Liver (tissue), 3 donors: ENCODE results near the gene PYROXD2.

Experiments
- FOXA2 ChIP-seq: IDR thresholded peaks from 2 replicates; pipeline ENCODE4 v1.6.1; 2016; ENCODE audit warnings: antibody characterized with exemption
- JUND ChIP-seq, 2 donors: IDR thresholded peaks; 2 replicates each; pipeline ENCODE4 v1.6.1; 2016; ENCODE audit warnings: antibody characterized with exemption in 2 of 2
- YY1 ChIP-seq: IDR thresholded peaks from 2 replicates; pipeline ENCODE4 v1.6.1; 2016; ENCODE audit warnings: antibody characterized with exemption, mild to moderate bottlenecking
- TF ChIP-seq, protein P1 (sequence below): fragments of 150-350 bp; IDR thresholded peaks from 2 replicates; pipeline ENCODE4 v1.5.1; 2017; ENCODE audit warnings: improper control_type of control experiment, low read depth, low read length; ENCODE audit not compliant: missing input control
- TF ChIP-seq, protein P2 (sequence below): IDR thresholded peaks from 2 replicates; pipeline ENCODE4 v1.6.1; 2016; ENCODE audit warnings: antibody characterized with exemption, mild to moderate bottlenecking
- TF ChIP-seq, protein P3 (sequence below): IDR thresholded peaks from 2 replicates; pipeline ENCODE4 v1.6.1; 2016; ENCODE audit warnings: antibody characterized with exemption
- TF ChIP-seq, protein P4 (sequence below): IDR thresholded peaks from 2 replicates; pipeline ENCODE4 v1.6.1; 2016; ENCODE audit warnings: antibody characterized with exemption
- TF ChIP-seq, protein P5 (sequence below): IDR thresholded peaks from 2 replicates; pipeline ENCODE4 v1.6.1; 2016; ENCODE audit warnings: antibody characterized with exemption
- donor health status: healthy.
- donor health status: healthy.

DNA sequence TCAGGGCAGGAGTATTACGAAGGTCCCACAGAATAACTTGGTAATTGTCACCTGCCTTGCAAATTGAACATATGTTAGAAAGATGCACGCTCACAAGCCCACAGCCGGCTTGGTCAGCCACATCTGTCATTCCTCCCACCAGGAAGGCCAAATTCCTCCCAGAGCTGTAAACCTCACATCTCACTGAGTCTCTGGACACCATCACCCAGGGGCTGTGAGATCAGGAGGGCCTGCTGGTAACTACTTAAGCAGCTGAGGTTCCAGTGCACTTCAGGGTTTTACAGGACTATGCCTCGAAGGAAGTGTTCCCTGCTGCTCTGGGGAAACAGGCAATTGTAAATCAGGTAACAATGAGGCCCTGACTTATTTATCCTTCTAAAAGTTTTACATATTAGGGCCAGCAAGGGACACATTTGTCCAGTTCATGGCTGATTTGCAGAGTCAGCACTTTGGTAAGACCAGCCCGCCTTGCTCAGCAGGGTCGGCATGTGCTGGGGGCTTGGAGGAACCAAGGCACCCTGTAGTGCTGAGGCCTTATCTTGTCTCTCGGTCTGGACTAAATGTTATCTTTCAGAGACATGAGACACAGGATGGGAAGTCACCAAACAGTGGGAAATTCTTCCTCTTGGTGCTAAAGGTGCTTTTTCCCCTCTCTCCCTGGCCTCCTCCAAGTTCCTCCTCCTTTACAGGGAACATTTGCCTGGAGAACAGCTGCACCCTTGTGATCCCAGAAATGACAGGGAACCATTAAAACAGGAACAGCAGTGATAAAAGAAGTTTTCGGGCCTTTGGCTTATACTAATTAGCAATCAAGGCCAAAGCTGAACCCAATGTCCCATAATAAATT is 34.3 kb downstream of the PYROXD2 start:
- TF ChIP-seq, protein P1, sequence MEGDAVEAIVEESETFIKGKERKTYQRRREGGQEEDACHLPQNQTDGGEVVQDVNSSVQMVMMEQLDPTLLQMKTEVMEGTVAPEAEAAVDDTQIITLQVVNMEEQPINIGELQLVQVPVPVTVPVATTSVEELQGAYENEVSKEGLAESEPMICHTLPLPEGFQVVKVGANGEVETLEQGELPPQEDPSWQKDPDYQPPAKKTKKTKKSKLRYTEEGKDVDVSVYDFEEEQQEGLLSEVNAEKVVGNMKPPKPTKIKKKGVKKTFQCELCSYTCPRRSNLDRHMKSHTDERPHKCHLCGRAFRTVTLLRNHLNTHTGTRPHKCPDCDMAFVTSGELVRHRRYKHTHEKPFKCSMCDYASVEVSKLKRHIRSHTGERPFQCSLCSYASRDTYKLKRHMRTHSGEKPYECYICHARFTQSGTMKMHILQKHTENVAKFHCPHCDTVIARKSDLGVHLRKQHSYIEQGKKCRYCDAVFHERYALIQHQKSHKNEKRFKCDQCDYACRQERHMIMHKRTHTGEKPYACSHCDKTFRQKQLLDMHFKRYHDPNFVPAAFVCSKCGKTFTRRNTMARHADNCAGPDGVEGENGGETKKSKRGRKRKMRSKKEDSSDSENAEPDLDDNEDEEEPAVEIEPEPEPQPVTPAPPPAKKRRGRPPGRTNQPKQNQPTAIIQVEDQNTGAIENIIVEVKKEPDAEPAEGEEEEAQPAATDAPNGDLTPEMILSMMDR: no peak
- TF ChIP-seq, protein P2, sequence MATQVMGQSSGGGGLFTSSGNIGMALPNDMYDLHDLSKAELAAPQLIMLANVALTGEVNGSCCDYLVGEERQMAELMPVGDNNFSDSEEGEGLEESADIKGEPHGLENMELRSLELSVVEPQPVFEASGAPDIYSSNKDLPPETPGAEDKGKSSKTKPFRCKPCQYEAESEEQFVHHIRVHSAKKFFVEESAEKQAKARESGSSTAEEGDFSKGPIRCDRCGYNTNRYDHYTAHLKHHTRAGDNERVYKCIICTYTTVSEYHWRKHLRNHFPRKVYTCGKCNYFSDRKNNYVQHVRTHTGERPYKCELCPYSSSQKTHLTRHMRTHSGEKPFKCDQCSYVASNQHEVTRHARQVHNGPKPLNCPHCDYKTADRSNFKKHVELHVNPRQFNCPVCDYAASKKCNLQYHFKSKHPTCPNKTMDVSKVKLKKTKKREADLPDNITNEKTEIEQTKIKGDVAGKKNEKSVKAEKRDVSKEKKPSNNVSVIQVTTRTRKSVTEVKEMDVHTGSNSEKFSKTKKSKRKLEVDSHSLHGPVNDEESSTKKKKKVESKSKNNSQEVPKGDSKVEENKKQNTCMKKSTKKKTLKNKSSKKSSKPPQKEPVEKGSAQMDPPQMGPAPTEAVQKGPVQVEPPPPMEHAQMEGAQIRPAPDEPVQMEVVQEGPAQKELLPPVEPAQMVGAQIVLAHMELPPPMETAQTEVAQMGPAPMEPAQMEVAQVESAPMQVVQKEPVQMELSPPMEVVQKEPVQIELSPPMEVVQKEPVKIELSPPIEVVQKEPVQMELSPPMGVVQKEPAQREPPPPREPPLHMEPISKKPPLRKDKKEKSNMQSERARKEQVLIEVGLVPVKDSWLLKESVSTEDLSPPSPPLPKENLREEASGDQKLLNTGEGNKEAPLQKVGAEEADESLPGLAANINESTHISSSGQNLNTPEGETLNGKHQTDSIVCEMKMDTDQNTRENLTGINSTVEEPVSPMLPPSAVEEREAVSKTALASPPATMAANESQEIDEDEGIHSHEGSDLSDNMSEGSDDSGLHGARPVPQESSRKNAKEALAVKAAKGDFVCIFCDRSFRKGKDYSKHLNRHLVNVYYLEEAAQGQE: no peak
- TF ChIP-seq, protein P3, sequence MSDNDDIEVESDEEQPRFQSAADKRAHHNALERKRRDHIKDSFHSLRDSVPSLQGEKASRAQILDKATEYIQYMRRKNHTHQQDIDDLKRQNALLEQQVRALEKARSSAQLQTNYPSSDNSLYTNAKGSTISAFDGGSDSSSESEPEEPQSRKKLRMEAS: no peak
- no peak for TF ChIP-seq YY1
- TF ChIP-seq JUND (IDR thresholded peaks at IDR 0.05): no peak
- TF ChIP-seq, protein P4, sequence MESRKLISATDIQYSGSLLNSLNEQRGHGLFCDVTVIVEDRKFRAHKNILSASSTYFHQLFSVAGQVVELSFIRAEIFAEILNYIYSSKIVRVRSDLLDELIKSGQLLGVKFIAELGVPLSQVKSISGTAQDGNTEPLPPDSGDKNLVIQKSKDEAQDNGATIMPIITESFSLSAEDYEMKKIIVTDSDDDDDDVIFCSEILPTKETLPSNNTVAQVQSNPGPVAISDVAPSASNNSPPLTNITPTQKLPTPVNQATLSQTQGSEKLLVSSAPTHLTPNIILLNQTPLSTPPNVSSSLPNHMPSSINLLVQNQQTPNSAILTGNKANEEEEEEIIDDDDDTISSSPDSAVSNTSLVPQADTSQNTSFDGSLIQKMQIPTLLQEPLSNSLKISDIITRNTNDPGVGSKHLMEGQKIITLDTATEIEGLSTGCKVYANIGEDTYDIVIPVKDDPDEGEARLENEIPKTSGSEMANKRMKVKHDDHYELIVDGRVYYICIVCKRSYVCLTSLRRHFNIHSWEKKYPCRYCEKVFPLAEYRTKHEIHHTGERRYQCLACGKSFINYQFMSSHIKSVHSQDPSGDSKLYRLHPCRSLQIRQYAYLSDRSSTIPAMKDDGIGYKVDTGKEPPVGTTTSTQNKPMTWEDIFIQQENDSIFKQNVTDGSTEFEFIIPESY: no peak
- TF ChIP-seq, protein P5, sequence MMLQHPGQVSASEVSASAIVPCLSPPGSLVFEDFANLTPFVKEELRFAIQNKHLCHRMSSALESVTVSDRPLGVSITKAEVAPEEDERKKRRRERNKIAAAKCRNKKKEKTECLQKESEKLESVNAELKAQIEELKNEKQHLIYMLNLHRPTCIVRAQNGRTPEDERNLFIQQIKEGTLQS: no peak
- no peak for TF ChIP-seq FOXA2
